ENCODE results near the gene LRP1.

LRP1 gene

GRCh38 chr12:57219993-57220754, 91.9 kb downstream of the LRP1 start:
- no peak overlapping the region for H3K27ac ChIP-seq
- DNase-seq (ENCODE audit: low spot score): no peak
- TF ChIP-seq, protein P1, sequence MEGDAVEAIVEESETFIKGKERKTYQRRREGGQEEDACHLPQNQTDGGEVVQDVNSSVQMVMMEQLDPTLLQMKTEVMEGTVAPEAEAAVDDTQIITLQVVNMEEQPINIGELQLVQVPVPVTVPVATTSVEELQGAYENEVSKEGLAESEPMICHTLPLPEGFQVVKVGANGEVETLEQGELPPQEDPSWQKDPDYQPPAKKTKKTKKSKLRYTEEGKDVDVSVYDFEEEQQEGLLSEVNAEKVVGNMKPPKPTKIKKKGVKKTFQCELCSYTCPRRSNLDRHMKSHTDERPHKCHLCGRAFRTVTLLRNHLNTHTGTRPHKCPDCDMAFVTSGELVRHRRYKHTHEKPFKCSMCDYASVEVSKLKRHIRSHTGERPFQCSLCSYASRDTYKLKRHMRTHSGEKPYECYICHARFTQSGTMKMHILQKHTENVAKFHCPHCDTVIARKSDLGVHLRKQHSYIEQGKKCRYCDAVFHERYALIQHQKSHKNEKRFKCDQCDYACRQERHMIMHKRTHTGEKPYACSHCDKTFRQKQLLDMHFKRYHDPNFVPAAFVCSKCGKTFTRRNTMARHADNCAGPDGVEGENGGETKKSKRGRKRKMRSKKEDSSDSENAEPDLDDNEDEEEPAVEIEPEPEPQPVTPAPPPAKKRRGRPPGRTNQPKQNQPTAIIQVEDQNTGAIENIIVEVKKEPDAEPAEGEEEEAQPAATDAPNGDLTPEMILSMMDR (IDR thresholded peaks at IDR 0.05): no peak
- H3K4me3 ChIP-seq: no peak overlapping the region

- Histone ChIP-seq H3K4me3 (no peak overlapping the region), H3K27ac (no peak overlapping the region)
- TF ChIP-seq, protein P1 (IDR thresholded peaks at IDR 0.05): no peak
- no peak for DNase-seq (ENCODE audit: low spot score)
Observed at GRCh38 chr12:57220770-57221168, 92.5 kb downstream of the LRP1 start.

GRCh38 chr12:57221169-57221917, 93.1 kb downstream of the LRP1 start:
- no peak overlapping the region for H3K27ac ChIP-seq
- DNase-seq (ENCODE audit: low spot score): no peak
- TF ChIP-seq, protein P1 (IDR thresholded peaks at IDR 0.05): no peak

DNA sequence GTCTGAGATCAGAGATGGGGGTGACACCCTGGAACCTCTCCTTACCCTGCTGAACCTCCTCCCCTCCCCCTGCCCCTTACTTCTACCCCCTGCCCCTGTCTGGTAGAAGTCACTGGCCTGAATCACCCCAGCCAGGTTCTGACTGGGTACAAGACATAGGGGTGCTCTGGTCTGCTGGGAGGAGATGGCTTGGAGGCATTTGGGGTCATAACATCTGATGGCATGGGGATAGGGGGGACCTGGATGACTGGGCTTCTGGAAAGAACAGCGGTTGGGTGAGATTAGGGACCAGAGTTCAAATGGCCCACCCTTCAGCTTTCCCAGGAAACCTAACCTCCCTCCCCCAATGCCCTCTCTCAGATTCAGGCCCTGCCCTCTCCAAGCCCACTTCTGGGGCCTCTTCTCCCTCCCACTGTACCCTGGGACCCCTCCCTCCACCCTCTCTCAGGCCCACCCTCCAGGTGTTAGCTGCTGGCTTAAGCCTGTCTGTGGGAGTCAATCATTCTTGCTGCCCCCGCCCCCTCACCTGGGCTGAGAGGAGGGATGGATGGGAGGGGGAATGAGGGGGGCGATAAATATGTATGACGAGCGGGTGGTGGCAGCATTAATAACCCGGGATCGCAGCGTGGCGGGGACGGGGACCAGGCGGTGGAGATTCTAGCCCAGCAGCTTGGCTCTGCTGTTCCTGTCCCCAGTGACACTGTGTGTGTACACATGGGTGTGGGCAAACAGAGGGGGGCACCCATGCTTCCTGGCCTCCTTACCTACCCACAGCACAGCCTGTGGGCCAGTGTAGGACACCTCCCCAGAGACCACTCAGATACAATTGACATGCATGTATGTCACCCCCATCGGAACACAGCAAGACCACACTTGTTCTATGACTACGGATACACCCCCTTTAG, 94.3 kb downstream of the LRP1 start:
- no peak for DNase-seq (ENCODE audit: low spot score)
- TF ChIP-seq, protein P1 (IDR thresholded peaks at IDR 0.05): no peak
- Histone ChIP-seq H3K27ac (no peak overlapping the region), H3K4me3 (no peak overlapping the region)

More at GRCh38 chr12:57221169-57221917, 93.1 kb downstream of the LRP1 start:
- H3K4me3 ChIP-seq: no peak overlapping the region

GRCh38 chr12:57223191-57224165, 95.2 kb downstream of the LRP1 start:
- no peak for DNase-seq (ENCODE audit: low spot score)
- no peak overlapping the region for H3K4me3 ChIP-seq
- TF ChIP-seq, protein P1 (IDR thresholded peaks at IDR 0.05): no peak
- H3K27ac ChIP-seq: no peak overlapping the region

All from coronary artery (tissue), 2 donors.